ENCODE results near the gene IFT52. TPM values are rescaled to one million over a fixed set of nuclear protein-coding genes. Genes with fewer than 3 reads are reported as not detected.

Gene IFT52
- total and polyA plus RNA-seq, 7 donors = 2.5 to 5.3 (median 3.5) TPM

DNA sequence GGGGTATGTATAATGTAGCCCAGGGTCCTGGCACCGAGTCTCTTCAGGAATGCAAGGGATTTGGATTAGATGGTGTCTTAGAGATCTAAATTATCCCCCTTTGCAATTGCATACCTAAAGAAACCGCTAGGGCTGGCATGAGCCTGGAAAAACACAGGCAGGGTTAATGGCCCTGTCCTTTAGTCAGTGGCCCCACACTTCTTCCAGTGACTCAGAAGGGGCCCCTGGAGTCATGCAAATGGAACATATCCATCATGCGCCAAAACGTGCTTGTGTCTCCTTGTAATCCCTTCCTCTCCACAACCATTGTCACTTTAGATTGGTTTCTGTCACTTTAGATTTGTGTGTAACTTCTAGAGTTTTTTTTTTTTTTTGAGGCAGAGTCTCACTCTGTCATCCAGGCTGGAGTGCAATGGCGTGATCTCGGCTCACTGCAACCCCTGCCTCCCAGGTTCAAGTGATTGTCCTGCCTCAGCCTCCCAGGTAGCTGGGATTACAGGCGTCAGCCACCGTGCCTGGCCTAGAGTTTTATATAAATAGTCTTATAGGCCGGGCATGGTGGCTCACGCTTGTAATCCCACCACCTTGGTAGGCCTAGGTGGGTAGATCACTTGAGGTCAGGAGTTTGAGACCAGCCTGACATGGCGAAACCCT lies 67.5 kb downstream of the IFT52 start:
- Histone ChIP-seq H3K9me3 (no peaks in the 10 kb centered on the region), H3K27me3 (ENCODE audit: insufficient read depth in 3 of 3, low read length in 2 of 3) (peaks cover 0 to 29% (median 0%) of the 10 kb centered on the region in 3 donors), H3K27ac (no peak overlapping the region), H3K4me1 (peaks cover 9% of the 10 kb centered on the region), H3K36me3 (ENCODE audit: insufficient read depth in 1 of 2, low read depth in 1 of 2) (no peaks in the 10 kb centered on the region), H3K4me3 (peak overlapping the region; percentile 72)
- ATAC-seq (peak in 1 of 4 donors; percentile 12), DNase-seq (no peak)
- intact Hi-C loops (cut with DNase I) = no loop called here
- TF ChIP-seq, protein P1, sequence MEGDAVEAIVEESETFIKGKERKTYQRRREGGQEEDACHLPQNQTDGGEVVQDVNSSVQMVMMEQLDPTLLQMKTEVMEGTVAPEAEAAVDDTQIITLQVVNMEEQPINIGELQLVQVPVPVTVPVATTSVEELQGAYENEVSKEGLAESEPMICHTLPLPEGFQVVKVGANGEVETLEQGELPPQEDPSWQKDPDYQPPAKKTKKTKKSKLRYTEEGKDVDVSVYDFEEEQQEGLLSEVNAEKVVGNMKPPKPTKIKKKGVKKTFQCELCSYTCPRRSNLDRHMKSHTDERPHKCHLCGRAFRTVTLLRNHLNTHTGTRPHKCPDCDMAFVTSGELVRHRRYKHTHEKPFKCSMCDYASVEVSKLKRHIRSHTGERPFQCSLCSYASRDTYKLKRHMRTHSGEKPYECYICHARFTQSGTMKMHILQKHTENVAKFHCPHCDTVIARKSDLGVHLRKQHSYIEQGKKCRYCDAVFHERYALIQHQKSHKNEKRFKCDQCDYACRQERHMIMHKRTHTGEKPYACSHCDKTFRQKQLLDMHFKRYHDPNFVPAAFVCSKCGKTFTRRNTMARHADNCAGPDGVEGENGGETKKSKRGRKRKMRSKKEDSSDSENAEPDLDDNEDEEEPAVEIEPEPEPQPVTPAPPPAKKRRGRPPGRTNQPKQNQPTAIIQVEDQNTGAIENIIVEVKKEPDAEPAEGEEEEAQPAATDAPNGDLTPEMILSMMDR (IDR thresholded peaks at IDR 0.05) = no peak
- 76 to 82% (median 81%) methylated on average over 11 of the region's 11 CpGs for WGBS, 3 donors

DNA sequence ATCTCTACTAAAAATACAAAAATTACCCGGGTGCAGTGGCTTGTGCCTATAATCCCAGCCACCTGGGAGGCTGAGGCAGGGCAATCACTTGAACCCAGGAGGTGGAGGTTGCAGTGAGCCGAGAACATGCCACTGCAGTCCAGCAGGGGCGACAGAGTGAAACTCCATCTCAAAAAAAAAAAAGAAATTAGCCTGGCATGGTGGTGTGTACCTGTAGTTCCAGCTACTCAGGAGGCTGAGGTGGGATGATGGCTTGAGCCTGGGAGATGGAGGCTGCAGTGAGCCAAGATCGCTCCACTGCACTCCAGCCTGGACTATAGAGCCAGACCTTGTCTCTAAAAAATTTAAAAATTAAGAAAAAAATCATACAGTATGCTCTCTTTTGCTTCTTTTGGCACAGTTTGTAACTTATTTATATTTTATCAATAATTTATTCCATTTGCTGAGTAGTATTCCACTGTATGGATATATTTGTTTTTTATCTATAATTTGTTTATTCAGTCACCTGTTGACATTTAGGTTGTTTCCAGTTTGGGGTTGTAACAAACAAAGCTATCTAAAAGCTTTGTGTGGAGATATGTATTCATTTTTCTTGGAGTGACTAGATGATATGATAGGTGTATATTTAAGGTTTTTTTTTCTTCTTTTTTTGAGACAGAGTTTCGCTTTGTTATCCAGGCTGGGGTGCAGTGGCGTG lies 68.1 kb downstream of the IFT52 start:
- no peak for ATAC-seq

DNA sequence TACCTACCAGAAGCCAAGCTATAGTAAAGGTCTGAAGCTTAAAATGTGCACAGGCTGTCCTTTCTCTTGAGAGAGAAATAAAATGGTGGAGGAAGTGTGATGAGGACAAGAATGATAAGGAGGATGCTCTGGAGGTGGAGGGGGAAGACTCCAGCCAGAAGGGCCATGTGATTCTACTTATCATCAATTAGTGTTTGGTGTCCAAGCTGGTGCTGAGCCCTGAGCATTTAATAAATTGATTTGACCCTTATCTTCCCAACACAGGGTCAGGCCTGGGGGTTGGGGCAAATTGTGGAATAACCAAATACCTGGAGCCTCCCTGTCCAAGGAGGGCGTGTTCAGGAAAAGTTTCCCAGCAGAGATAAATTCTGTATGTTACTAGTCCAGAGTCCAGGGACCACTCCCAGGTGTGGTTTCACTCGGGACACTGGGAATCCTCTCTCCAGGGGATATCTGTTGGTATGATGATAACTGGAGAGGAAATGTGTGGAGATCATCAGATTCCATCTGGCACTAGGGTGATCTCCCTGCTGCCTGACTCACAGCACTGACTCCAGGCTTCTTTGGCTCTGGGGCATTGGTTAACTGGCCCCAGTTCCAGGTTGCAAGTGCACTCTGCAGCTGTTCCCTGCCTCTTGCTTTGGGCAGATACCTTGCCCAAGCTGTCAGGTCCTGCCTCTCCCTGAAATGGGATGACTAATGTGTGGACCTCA lies 72.4 kb downstream of the IFT52 start:
- Histone ChIP-seq H3K4me3 (no peak overlapping the region), H3K9me3 (no peaks in the 10 kb centered on the region), H3K36me3 (ENCODE audit: insufficient read depth in 1 of 2, low read depth in 1 of 2) (no peaks in the 10 kb centered on the region), H3K4me1 (no peaks in the 10 kb centered on the region), H3K27me3 (ENCODE audit: insufficient read depth in 3 of 3, low read length in 2 of 3) (peaks cover 0 to 53% (median 15%) of the 10 kb centered on the region in 3 donors), H3K27ac (no peak overlapping the region)
- ATAC-seq (no peak), DNase-seq (no peak)
- intact Hi-C loops (cut with DNase I) = no loop called here
- TF ChIP-seq, protein P1 (IDR thresholded peaks at IDR 0.05) = no peak
- WGBS, 3 donors = 53 to 57% (median 55%) methylated on average over 2 of the region's 2 CpGs

More for the DNA sequence above, 68.1 kb downstream of the IFT52 start:
- Histone ChIP-seq H3K4me1 (peaks cover 9% of the 10 kb centered on the region), H3K27me3 (ENCODE audit: insufficient read depth in 3 of 3, low read length in 2 of 3) (peaks cover 0 to 29% (median 0%) of the 10 kb centered on the region in 3 donors), H3K4me3 (no peak overlapping the region), H3K9me3 (no peaks in the 10 kb centered on the region), H3K36me3 (ENCODE audit: insufficient read depth in 1 of 2, low read depth in 1 of 2) (no peaks in the 10 kb centered on the region), H3K27ac (no peak overlapping the region)
- intact Hi-C loops (cut with DNase I) = no loop called here
- TF ChIP-seq, protein P1 (IDR thresholded peaks at IDR 0.05) = no peak
- 87 to 88% (median 87%) methylated on average over 6 of the region's 6 CpGs for WGBS, 3 donors
- DNase-seq = no peak

DNA sequence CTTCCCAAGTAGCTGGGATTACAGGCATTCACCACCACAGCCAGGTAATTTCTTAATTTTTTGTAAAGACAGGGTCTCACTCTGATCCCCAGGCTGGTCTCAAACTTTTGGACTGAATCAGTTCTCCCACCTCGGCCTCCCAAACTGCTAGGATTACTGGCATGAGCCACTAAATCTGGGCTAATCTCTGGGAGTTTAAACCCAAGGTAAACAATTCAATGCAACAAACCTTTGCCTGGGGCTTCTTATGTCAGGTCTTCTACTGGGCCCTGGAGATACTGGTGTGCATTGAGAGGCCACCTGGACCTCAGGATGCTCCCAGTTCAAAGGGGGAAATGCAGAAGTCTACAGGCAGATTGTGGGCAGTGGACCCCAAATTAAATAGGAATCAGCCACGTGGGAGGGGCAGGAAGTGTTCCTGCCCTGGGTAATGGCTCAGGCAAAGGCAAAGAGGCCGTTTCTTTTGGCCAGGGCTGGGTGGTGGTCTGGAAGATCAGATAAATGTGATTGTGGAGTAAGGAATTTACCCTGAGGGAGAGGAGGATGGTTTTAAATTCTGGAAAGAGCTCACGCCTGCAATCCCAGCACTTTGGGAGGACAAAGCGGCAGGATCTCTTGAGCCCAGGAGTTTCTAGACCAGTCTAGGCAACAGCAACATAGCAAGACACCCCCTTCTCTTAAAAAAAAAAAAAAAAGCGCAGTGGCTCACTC lies 74.9 kb downstream of the IFT52 start:
- no peaks in the 10 kb centered on the region for H3K36me3 ChIP-seq (ENCODE audit: insufficient read depth in 1 of 2, low read depth in 1 of 2)
- H3K27me3 ChIP-seq (ENCODE audit: insufficient read depth in 3 of 3, low read length in 2 of 3) = peaks cover 3 to 70% (median 28%) of the 10 kb centered on the region in 3 donors
- H3K4me1 ChIP-seq = no peaks in the 10 kb centered on the region
- WGBS, 3 donors = 71 to 73% (median 72%) methylated on average over 6 of the region's 6 CpGs
- H3K4me3 ChIP-seq = no peak overlapping the region
- TF ChIP-seq, protein P1 (IDR thresholded peaks at IDR 0.05) = no peak
- DNase-seq (no peak), ATAC-seq (no peak)
- H3K27ac ChIP-seq = no peak overlapping the region
- intact Hi-C loops (cut with DNase I) = no loop called here
- H3K9me3 ChIP-seq = no peaks in the 10 kb centered on the region
